Activated CD8-positive, alpha-beta memory T cell treated with anti-CD3 and anti-CD28 coated beads, Interleukin-2, amount 10 ng/mL, durations not matched to agents 7 days and 5 days (primary cell): ENCODE data around the gene KY. TPM values are rescaled to one million over a fixed set of nuclear protein-coding genes. Genes with fewer than 3 reads are reported as not detected.
"Not testable (repeated sequence)": the region's sequence is repeated elsewhere in the genome, so short reads cannot be mapped to it uniquely, and the experiment has no call there.

Source experiments
- ATAC-seq: fragments of 150-1000 bp; cut with Tn5 transposase; one replicate; pipeline ENCODE4 v1.10.0; 2021; ENCODE audit warnings: moderate library complexity
- CTCF ChIA-PET: fragments of 350-600 bp; sonication (Branson Sonifier 250); formaldehyde crosslinking; loops from one replicate; lab custom pipeline; 2021; ENCODE audit warnings: antibody characterized with exemption; lab: Charles Lee
- DNase-seq: peaks from one replicate; pipeline ENCODE4 v3.0.0-alpha.2; 2020
- H3K27ac Mint-ChIP-seq: one replicate; pipeline ENCODE4 v1.8.0; 2021; ENCODE audit warnings: mild to moderate bottlenecking, mixed read lengths
- H3K27me3 Mint-ChIP-seq: one replicate; pipeline ENCODE4 v1.8.0; 2021; ENCODE audit warnings: mixed read lengths
- H3K36me3 Mint-ChIP-seq: one replicate; pipeline ENCODE4 v1.8.0; 2021; ENCODE audit warnings: mild to moderate bottlenecking, mixed read lengths
- H3K4me1 Mint-ChIP-seq: one replicate; pipeline ENCODE4 v1.8.0; 2021; ENCODE audit warnings: mixed read lengths
- H3K4me3 Mint-ChIP-seq: one replicate; pipeline ENCODE4 v1.8.0; 2021; ENCODE audit warnings: mild to moderate bottlenecking, moderate library complexity, mixed read lengths
- H3K9me3 Mint-ChIP-seq: one replicate; pipeline ENCODE4 v1.8.0; 2022; ENCODE audit warnings: low read depth, mixed read lengths
- total RNA-seq, 2 experiments: library from RNA; stranded (reverse); gene quantifications; one replicate each; pipeline ENCODE4 v1.2.3, GENCODE V29; 2021

Gene KY
- total RNA-seq, 2 experiments from 2014 or later = not detected

DNA sequence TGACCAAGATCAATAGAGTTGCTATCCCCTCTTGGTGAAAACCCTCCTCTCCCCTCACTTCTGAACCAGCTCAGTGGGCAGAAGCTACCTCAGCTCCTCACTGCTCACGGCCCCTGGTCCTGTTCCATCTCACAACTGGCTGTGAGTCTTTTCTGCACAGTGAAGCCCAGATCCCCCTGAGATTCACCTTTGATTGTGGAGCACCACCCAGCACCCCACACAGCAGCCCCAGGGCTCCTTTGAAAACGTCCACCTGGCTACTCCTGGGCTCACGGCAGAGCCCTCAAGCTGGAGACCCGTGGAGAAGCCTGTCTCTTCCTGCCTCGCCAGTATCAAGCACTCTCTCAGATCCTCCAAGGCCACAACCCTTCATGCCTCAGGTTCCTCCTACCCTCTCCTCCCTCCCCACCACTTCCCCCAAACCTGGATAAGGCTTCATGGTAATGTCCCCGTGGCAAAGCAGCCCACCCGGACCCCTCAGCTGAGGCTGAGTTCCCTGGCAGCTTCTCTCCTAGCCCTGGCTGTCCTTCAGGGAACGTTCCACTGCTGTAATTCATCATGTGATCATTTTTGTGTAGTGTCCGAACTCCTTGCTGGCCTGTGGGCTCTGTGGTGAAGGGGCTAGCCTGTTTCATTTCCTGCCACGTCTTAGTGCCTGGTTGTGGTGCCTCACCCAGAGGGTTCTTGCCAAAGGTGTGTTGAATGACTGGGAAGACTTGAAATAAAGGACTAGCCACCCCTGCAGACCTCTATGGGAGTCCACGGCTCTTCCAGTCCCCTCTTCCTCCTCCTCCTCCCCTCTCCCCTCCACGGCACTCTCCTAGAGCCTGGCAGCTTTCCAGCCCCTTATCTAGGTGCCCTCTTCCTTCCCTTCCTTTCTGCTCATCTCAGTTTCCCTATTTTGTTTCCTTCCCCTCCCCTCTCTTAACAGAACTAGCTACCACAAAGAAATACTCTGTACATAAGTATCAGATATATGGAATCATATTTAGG, 44.5 kb downstream of the KY start:
- Mint-ChIP-seq H3K27me3 (peaks cover 21% of the 10 kb centered on the region), H3K36me3 (no peaks in the 10 kb centered on the region), H3K27ac (no peak overlapping the region), H3K9me3 (no peaks in the 10 kb centered on the region), H3K4me1 (no peaks in the 10 kb centered on the region), H3K4me3 (no peak overlapping the region)
- DNase-seq (peak; percentile 35), ATAC-seq (no peak)
- CTCF ChIA-PET = no interaction called here

DNA sequence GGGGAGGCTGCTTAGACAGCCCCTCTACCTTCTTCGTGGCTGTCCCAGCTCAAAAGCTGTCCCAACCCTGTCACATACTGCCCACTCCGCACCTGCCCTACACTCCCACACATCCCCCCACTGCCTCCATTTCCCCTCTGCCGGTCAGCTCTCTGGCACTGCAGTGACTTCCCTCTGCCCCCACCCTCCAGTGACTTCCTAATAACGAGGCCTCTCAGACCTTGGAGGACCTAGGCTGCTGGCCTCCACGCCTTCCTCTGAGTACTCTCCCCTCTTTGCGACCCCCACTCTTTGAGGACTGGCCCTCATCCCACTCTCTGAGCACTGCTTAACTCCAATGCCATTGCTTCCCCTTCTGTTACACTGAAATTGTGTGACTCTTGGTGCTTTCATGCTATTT, 45.3 kb downstream of the KY start:
- ATAC-seq (no peak), DNase-seq (no peak)
- CTCF ChIA-PET = no interaction called here
- H3K27ac Mint-ChIP-seq = no peak overlapping the region
- H3K9me3 Mint-ChIP-seq = no peaks in the 10 kb centered on the region
- H3K4me3 Mint-ChIP-seq = no peak overlapping the region
- H3K4me1 Mint-ChIP-seq = peaks cover 4% of the 10 kb centered on the region
- H3K36me3 Mint-ChIP-seq = no peaks in the 10 kb centered on the region
- peaks cover 24% of the 10 kb centered on the region for H3K27me3 Mint-ChIP-seq

DNA sequence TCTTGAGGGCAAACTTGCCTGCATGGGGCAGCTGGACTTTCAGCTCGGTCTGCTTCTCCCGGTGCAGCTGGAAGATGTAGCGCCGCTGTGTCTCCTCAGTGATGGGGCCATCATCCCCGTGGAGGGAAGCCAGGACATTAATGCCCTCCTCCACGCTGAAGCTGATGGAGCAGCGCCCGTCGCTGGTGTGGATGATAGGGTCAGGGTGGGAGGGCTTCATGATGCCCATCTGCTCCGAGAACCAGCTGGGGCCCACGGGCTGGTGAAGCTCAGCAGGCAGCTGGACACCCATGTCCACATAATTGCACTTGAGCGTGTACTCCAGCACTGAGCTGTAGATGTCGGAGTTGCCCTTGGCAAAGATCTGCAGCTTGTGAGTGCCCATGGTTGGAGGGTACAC, 46.9 kb downstream of the KY start:
- DNase-seq (no peak), ATAC-seq (no peak)
- Mint-ChIP-seq H3K4me3 (no peak overlapping the region), H3K27me3 (peaks cover 22% of the 10 kb centered on the region), H3K27ac (no peak overlapping the region), H3K4me1 (peaks cover 10% of the 10 kb centered on the region), H3K36me3 (no peaks in the 10 kb centered on the region), H3K9me3 (no peaks in the 10 kb centered on the region)
- CTCF ChIA-PET = interaction anchor here (2.2 kb wide), 1 partner anchor 151 kb away, joined by 9 read pairs; no protein-coding TSS in a partner anchor

- Mint-ChIP-seq H3K27ac (no peak overlapping the region), H3K4me1 (peaks cover 12% of the 10 kb centered on the region), H3K36me3 (no peaks in the 10 kb centered on the region), H3K27me3 (peaks cover 18% of the 10 kb centered on the region), H3K9me3 (no peaks in the 10 kb centered on the region), H3K4me3 (no peak overlapping the region)
- ATAC-seq (no peak), DNase-seq (peak; percentile 35)
- CTCF ChIA-PET = interaction anchor here (1.4 to 2.2 kb wide), 2 partner anchors 8 to 152 kb away, joined by 3 to 9 read pairs; no protein-coding TSS in a partner anchor
Observed at GRCh38 chr3:134603480-134603879, 47.3 kb downstream of the KY start.

DNA sequence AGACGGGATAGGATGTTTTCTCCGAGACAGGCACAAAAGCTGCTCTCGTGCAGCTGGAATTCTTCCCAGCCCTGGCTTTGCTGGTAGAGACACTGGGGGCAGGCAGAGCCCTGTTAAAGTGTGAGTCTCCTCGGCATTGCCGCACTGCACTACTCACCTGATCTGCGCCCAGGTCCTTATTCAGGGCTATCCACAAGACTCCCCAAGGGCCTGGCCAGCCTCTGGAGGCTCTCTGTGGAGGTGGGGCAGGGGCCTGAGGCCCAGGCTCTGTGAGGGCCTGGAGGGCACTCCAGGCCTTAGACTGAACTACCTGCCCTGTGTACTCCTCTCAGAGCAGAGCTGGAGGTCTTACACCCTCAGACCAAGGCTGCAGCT, 48.4 kb downstream of the KY start:
- H3K4me1 Mint-ChIP-seq = peaks cover 17% of the 10 kb centered on the region
- no peak overlapping the region for H3K4me3 Mint-ChIP-seq
- DNase-seq (peak; percentile 25), ATAC-seq (no peak)
- no peaks in the 10 kb centered on the region for H3K9me3 Mint-ChIP-seq
- H3K36me3 Mint-ChIP-seq = no peaks in the 10 kb centered on the region
- peaks cover 16% of the 10 kb centered on the region for H3K27me3 Mint-ChIP-seq
- CTCF ChIA-PET = interaction anchor here (1.4 to 2.6 kb wide), 3 partner anchors 9 to 1440 kb away, joined by 3 to 13 read pairs (median 9); no protein-coding TSS in a partner anchor
- H3K27ac Mint-ChIP-seq = no peak overlapping the region

- Mint-ChIP-seq H3K4me3 (no peak overlapping the region), H3K27me3 (peaks cover 17% of the 10 kb centered on the region), H3K27ac (no peak overlapping the region), H3K9me3 (no peaks in the 10 kb centered on the region), H3K36me3 (no peaks in the 10 kb centered on the region), H3K4me1 (peaks cover 17% of the 10 kb centered on the region)
- DNase-seq (peak; percentile 38), ATAC-seq (no peak)
- CTCF ChIA-PET = interaction anchor here (0.9 to 3.5 kb wide), 10 partner anchors 11 to 1440 kb away, joined by 3 to 25 read pairs (median 4); no protein-coding TSS in a partner anchor
Observed at GRCh38 chr3:134601539-134602439, 49.0 kb downstream of the KY start.

GRCh38 chr3:134600685-134601463, 49.9 kb downstream of the KY start:
- CTCF ChIA-PET = interaction anchor here (0.8 to 3.5 kb wide), 16 partner anchors 10 to 1441 kb away, joined by 3 to 25 read pairs (median 4); partner anchors contain the start of genes ANAPC13 and CEP63
- no peaks in the 10 kb centered on the region for H3K9me3 Mint-ChIP-seq

DNA sequence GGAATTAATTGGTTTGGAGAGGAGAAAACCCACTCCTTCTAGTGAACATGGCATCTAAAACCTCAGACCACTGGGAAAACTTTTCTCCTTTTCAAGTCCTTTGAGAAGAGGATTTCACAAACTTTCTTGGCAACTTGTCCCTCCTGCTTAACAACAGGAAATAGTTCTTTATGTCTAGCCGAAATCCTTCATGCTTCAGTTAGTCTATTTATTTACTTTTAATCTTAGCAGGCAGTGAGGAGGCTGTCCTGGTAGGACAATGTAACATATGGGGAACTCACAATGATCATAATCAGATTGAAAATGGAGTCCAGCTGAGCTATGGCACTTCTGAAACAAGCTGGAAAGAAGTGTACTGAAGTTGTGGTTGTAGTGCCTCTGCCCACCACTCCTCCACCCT, 50.6 kb downstream of the KY start:
- no peak for ATAC-seq
- Mint-ChIP-seq H3K9me3 (no peaks in the 10 kb centered on the region), H3K4me3 (no peak overlapping the region), H3K4me1 (peaks cover 17% of the 10 kb centered on the region), H3K27ac (no peak overlapping the region), H3K27me3 (peaks cover 8% of the 10 kb centered on the region), H3K36me3 (no peaks in the 10 kb centered on the region)
- CTCF ChIA-PET = interaction anchor here (0.8 to 3.5 kb wide), 13 partner anchors 15 to 1442 kb away, joined by 3 to 25 read pairs (median 4); partner anchors contain the start of genes ANAPC13 and CEP63
- no peak for DNase-seq

More at GRCh38 chr3:134600685-134601463, 49.9 kb downstream of the KY start:
- no peak overlapping the region for H3K27ac Mint-ChIP-seq
- no peaks in the 10 kb centered on the region for H3K36me3 Mint-ChIP-seq
- peak; percentile 85 for ATAC-seq
- no peak overlapping the region for H3K4me3 Mint-ChIP-seq
- peak; percentile 70 for DNase-seq
- H3K4me1 Mint-ChIP-seq = peaks cover 17% of the 10 kb centered on the region
- H3K27me3 Mint-ChIP-seq = peaks cover 14% of the 10 kb centered on the region

DNA sequence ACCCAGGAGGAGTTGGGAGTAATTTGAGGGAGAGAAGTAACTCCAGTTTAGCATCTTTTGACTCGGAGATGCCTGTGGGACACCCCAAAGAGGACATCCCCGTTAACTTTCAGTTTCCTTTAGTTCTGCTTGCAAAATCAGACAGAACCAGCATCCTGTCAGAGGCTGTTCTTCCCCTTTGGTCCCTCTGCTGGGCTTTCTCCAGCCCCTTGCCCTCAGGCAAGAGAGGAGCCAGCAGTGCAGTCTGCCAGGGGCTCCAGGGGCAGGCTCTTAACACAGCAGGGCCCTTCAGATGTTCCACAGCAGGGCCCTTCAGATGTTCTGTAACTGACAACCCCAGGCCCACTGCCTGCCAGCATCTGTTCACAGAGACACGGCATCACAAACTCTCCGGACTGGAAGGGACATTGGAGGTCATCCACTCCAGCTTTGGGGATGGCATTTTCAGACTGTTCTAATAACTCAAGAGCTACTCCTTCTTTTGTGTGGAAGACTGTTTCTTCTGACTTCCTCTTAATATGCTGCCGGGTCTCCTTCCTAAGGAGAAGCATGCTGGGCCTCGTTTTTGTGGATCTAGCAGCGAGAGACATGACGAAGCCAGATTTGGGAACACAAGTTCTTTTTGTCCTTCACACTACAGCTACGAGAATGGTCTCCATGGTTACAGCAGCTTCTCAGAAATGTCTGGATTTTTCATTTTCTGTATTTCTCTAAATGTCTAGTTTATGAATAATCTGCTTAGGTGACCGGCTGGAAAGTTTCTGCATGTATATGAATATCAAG, 51.9 kb downstream of the KY start:
- Mint-ChIP-seq H3K4me1 (peaks cover 17% of the 10 kb centered on the region), H3K4me3 (no peak overlapping the region), H3K36me3 (no peaks in the 10 kb centered on the region), H3K27ac (no peak overlapping the region), H3K9me3 (no peaks in the 10 kb centered on the region), H3K27me3 (peaks cover 8% of the 10 kb centered on the region)
- CTCF ChIA-PET = interaction anchor here (1.6 to 3.5 kb wide), 2 partner anchors 41 to 156 kb away, joined by 6 to 25 read pairs; no protein-coding TSS in a partner anchor
- DNase-seq = no peak
- no peak for ATAC-seq

DNA sequence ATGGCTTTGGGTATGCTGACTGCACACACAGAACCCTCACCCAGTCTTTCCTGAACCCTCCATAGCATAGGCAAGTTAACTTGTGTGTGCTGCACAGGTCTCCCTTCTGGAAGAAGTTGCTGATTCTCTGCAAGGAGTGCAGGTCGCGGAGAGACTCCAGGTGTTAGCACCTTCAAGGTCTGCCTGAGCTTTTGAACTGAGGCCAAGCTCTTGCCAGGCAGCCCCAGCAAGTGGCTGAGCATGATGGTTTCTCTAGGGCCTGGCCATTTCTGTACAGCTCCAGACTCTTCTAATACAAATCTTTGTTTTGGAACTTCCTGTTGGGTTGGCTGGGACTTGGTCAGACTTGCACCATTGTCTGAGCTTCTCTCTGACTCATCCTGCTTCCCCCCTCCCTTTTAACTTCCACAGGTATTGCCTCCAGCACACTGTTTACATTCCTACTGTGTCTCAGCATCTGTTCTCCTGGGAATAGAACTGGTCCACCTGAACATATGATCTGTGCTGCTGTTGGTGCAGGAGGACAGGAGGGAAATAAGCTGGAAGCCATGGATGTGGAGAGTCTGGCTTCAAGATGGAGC, 53.3 kb downstream of the KY start:
- ATAC-seq (no peak), DNase-seq (no peak)
- Mint-ChIP-seq H3K4me3 (no peak overlapping the region), H3K36me3 (no peaks in the 10 kb centered on the region), H3K4me1 (peaks cover 17% of the 10 kb centered on the region), H3K27ac (no peak overlapping the region), H3K27me3 (peaks cover 8% of the 10 kb centered on the region), H3K9me3 (no peaks in the 10 kb centered on the region)
- CTCF ChIA-PET = no interaction called here

GRCh38 chr3:134594986-134595385, 55.8 kb downstream of the KY start:
- H3K4me3 Mint-ChIP-seq, H3K4me1 Mint-ChIP-seq, ATAC-seq, H3K36me3 Mint-ChIP-seq, DNase-seq, H3K27ac Mint-ChIP-seq, H3K9me3 Mint-ChIP-seq, CTCF ChIA-PET: not testable (repeated sequence)
- peaks cover 10% of the 10 kb centered on the region for H3K27me3 Mint-ChIP-seq
